HepG2 (cell line): ENCODE data around the gene PTGR2. TPM values are rescaled to one million over a fixed set of nuclear protein-coding genes. Genes with fewer than 3 reads are reported as not detected.

Experiments
- ATF3 ChIP-seq: sonication (generic); formaldehyde crosslinking; IDR thresholded peaks from 2 replicates; pipeline ENCODE4 v1.4.0; 2020; ENCODE audit warnings: missing genetic modification reagents
- HNRNPUL1 ChIP-seq: fragments of 200-400 bp; formaldehyde crosslinking; IDR thresholded peaks from 2 replicates; pipeline ENCODE4 v1.6.1; 2017; ENCODE audit warnings: low read depth, mild to moderate bottlenecking, low read length, moderate library complexity
- JUNB ChIP-seq: sonication (generic); formaldehyde crosslinking; IDR thresholded peaks from 2 replicates; pipeline ENCODE4 v1.8.0; 2022; ENCODE audit warnings: missing genetic modification reagents, mild to moderate bottlenecking, borderline replicate concordance
- MEIS1 ChIP-seq: sonication (generic); formaldehyde crosslinking; IDR thresholded peaks from 2 replicates; pipeline ENCODE4 v1.9.0; 2021; ENCODE audit warnings: mild to moderate bottlenecking, missing genetic modification reagents, moderate library complexity, borderline replicate concordance
- NFIB ChIP-seq: sonication (generic); formaldehyde crosslinking; IDR thresholded peaks from 2 replicates; pipeline ENCODE4 v1.9.0; 2021; ENCODE audit warnings: missing genetic modification reagents, mild to moderate bottlenecking, borderline replicate concordance
- PITX1 ChIP-seq: sonication (generic); formaldehyde crosslinking; IDR thresholded peaks from 2 replicates; pipeline ENCODE4 v1.5.1; 2020; ENCODE audit warnings: mild to moderate bottlenecking, missing genetic modification reagents
- RARA ChIP-seq: IDR thresholded peaks from 2 replicates; pipeline ENCODE4 v1.6.1; 2016; ENCODE audit warnings: missing genetic modification reagents, missing compliant biosample characterization
- RBFOX2 ChIP-seq: fragments of 200-400 bp; formaldehyde crosslinking; IDR thresholded peaks from 2 replicates; pipeline ENCODE4 v1.6.1; 2017; ENCODE audit warnings: low read depth, mild to moderate bottlenecking, low read length
- ZBED4 ChIP-seq: sonication (generic); formaldehyde crosslinking; IDR thresholded peaks from 2 replicates; pipeline ENCODE4 v1.4.0; 2020; ENCODE audit warnings: missing genetic modification reagents, borderline replicate concordance
- ZBTB3 ChIP-seq: sonication (generic); formaldehyde crosslinking; IDR thresholded peaks from 2 replicates; pipeline ENCODE4 v1.4.0; 2020; ENCODE audit warnings: low read depth, mild to moderate bottlenecking, moderate library complexity, missing genetic modification reagents, borderline replicate concordance
- ZBTB34 ChIP-seq: sonication (generic); formaldehyde crosslinking; IDR thresholded peaks from 2 replicates; pipeline ENCODE4 v1.8.0; 2022; ENCODE audit warnings: mild to moderate bottlenecking, missing genetic modification reagents
- ZBTB43 ChIP-seq: sonication (generic); formaldehyde crosslinking; conservative IDR thresholded peaks from 2 replicates; pipeline ENCODE4 v1.4.0; 2020; ENCODE audit warnings: missing genetic modification reagents
- ZEB1 ChIP-seq: IDR thresholded peaks from 2 replicates; pipeline ENCODE4 v1.6.1; 2012; ENCODE audit warnings: mild to moderate bottlenecking, low read depth, inconsistent platforms; ENCODE audit not compliant: insufficient replicate concordance
- ZMYM3 ChIP-seq: sonication (generic); formaldehyde crosslinking; IDR thresholded peaks from 2 replicates; pipeline ENCODE4 v1.5.1; 2020; ENCODE audit warnings: mild to moderate bottlenecking, missing genetic modification reagents
- ZNF17 ChIP-seq: sonication (generic); formaldehyde crosslinking; IDR thresholded peaks from 2 replicates; pipeline ENCODE4 v1.5.0; 2020; ENCODE audit warnings: mild to moderate bottlenecking, missing genetic modification reagents
- ZNF205 ChIP-seq: IDR thresholded peaks from 2 replicates; pipeline ENCODE4 v1.6.1; 2018; ENCODE audit warnings: missing biosample characterization, missing genetic modification reagents
- ZNF354B ChIP-seq: sonication (generic); formaldehyde crosslinking; IDR thresholded peaks from 2 replicates; pipeline ENCODE4 v1.8.0; 2022; ENCODE audit warnings: mild to moderate bottlenecking, missing genetic modification reagents
- ZNF503 ChIP-seq: sonication (generic); formaldehyde crosslinking; IDR thresholded peaks from 2 replicates; pipeline ENCODE4 v1.4.0; 2020; ENCODE audit warnings: missing genetic modification reagents
- ZNF576 ChIP-seq: sonication (generic); formaldehyde crosslinking; IDR thresholded peaks from 2 replicates; pipeline ENCODE4 v1.4.0; 2020; ENCODE audit warnings: mild to moderate bottlenecking, missing genetic modification reagents
- ZNF605 ChIP-seq: sonication (generic); formaldehyde crosslinking; IDR thresholded peaks from 2 replicates; pipeline ENCODE4 v1.8.0; 2022; ENCODE audit warnings: mild to moderate bottlenecking, missing genetic modification reagents
- polyA plus RNA-seq, 8 experiments: library from polyadenylated mRNA; depleted of rRNA in 3 of 8; stranded (reverse) in 7 of 8; unstranded in 1 of 8; fragments of >200 nt; fragmentation: Illumina TruSeq in 4 of 8; extraction: Trizol in 4 of 8; gene quantifications; 2 replicates each; pipeline versions ENCODE4 v1.2.1 to v1.2.3, GENCODE V29; 2011 to 2016; ENCODE audit warnings: low read depth in 4 of 8, missing spikeins in 1 of 8, mixed read lengths in 1 of 8; ENCODE audit not compliant: insufficient read depth in 1 of 8
- total RNA-seq, 5 experiments: library from RNA; depleted of rRNA; stranded (reverse); fragments of >200 nt; fragmentation: Illumina TruSeq; extraction: Trizol; gene quantifications; 2 replicates each; pipeline ENCODE4 v1.2.3, GENCODE V29; 2016; ENCODE audit warnings: low read depth in 1 of 5

Gene PTGR2
- total and polyA plus RNA-seq, 2 of the 13 experiments (the other 11 are each of a cell fraction or from before 2014, with no cell fraction given), result 3.0 to 4.3 TPM

GRCh38 chr14:73802431-73803188, 49.0 kb upstream of the PTGR2 start (continued):
- TF ChIP-seq ZBTB3 (CRISPR knock-in tag), result no peak
- TF ChIP-seq ZNF354B (CRISPR knock-in tag), result no peak
- TF ChIP-seq ZBED4 (CRISPR knock-in tag), result 0 out of 2 replicates have a peak, but pooled peaks have one; percentile 21
- TF ChIP-seq NFIB (CRISPR knock-in tag), result no peak
- TF ChIP-seq JUNB (CRISPR knock-in tag), result no peak
- TF ChIP-seq ZNF205, result peak; percentile 64; the same call in 1 of the 2 replicates
- TF ChIP-seq ZNF17 (CRISPR knock-in tag), result no peak
- no peak for TF ChIP-seq ZBTB34 (CRISPR knock-in tag)
- no peak for TF ChIP-seq ZNF503 (CRISPR knock-in tag)
- no peak for TF ChIP-seq ZNF605 (CRISPR knock-in tag)
- TF ChIP-seq PITX1 (CRISPR knock-in tag), result no peak
- TF ChIP-seq ZMYM3 (CRISPR knock-in tag), result 0 out of 2 replicates have a peak, but pooled peaks have one; percentile 25
- TF ChIP-seq RARA (CRISPR knock-in tag), result 0 out of 2 replicates have a peak, but pooled peaks have one; percentile 5
- no peak for TF ChIP-seq HNRNPUL1
- no peak for TF ChIP-seq ZEB1
- TF ChIP-seq MEIS1 (CRISPR knock-in tag), result no peak
- TF ChIP-seq ZNF576 (CRISPR knock-in tag), result no peak
- TF ChIP-seq ATF3 (CRISPR knock-in tag), result no peak
- TF ChIP-seq RBFOX2, result no peak
- TF ChIP-seq ZBTB43 (CRISPR knock-in tag), result no peak
